ENCODE data around the gene TMEM38B. TPM values are rescaled to one million over a fixed set of nuclear protein-coding genes. Genes with fewer than 3 reads are reported as not detected.

Gene TMEM38B
- total RNA-seq, 1 experiment from 2014 or later: 11.7 TPM

Other genes starting within 250 kb of the TMEM38B start
- 0.97 and 2.7 TPM in 2 replicates for gene FSD1L, start 246.5 kb upstream of the TMEM38B start, total RNA-seq (2014; rRNA removed; shearing (Covaris generic))
- 4.0 and 7.9 TPM in 2 replicates for gene FKTN, start 136.4 kb upstream of the TMEM38B start, total RNA-seq (2014; rRNA removed; shearing (Covaris generic))
- gene TAL2, start 32.1 kb upstream of the TMEM38B start, total RNA-seq (2014; rRNA removed; shearing (Covaris generic)): not detected in 2 replicates

All from HT-29 (cell line).